Diencephalon (tissue), 1 donor: Measurements from ENCODE around the gene SHFL. TPM values are rescaled to one million over a fixed set of nuclear protein-coding genes. Genes with fewer than 3 reads are reported as not detected.

ENCODE experiments used
- small RNA-seq: library from RNA; depleted of rRNA; stranded (forward); fragments of <200 nt; gene quantifications from one replicate; pipeline ENCODE3, GENCODE V24; 2014
- total RNA-seq: library from RNA; depleted of rRNA; stranded (reverse); fragments of >200 nt; gene quantifications from one replicate; pipeline ENCODE4 v1.2.3, GENCODE V29; 2014

The SHFL gene
- total RNA-seq, result 7.8 TPM

DNA sequence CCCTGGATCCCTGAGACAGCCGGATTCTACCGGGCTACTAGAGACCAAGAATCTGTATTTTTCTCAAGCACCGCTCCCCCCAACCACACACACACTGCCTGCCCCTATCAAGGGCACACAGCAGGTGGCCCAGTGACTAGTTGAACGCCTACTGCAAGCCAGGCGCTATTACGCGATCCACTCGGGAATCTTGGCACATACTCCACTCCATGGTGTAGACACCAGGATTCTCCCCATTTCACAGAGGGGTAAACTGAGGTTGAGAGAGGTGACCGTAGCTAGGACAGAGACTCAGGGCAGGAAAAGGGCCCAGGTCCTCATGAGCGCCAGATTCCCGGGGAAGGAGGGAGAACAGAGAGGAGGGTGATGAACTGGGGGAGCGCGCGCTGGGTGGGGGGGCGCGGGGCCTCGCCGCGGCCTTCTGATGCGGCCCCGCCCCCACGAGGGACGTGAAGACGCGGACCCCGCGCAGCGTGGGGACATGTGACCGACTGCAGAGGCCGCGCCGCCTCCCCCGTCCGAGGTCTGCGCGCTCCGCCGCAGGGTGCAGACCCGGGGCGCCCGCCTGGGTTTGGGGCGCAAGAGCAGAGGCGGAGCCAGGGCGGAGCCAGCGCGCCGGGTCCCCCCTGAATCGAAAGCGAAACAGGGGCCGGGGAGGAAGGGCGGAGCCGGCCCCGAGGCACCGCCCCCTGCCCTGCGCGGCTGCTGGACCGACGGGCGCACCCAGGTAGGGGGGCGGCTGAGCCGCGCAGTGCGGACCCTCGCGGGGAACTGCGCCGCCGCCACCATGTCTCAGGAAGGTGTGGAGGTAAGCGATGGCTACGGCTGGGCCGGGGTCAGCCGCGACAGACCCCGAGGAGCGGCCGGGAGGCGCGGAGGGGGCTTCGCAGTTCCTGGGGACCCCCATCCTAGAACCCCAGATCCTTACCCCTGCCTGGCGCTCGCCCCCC, at the start of gene SHFL:
SHFL (plus strand) TSS at position 677 of the 950 bp plus-strand sequence; CDS start at position 788, 111 bp downstream.

GRCh38 chr19:10106100-10106936, 20.2 kb downstream of the SHFL start, which contains the start of gene PPAN:
PPAN (plus strand) TSS chr19:10106362; CDS start chr19:10106395, 33 bp downstream.

GRCh38 chr19:10111405-10111811, 25.3 kb downstream of the SHFL start, which contains the start of gene P2RY11:
P2RY11 (plus strand) TSS chr19:10111693; CDS start chr19:10111722, 29 bp downstream.

Small RNAs within 50 kb of the gene (small RNA-seq; reads per million reads assigned to genes)
- gene MIR5589 (not detected), gene SNORD105 (30.9 reads per million, percentile 95 among the genes with 10 or more reads in this experiment), gene SNORD105B (5,599 reads per million, percentile 100 among the genes with 10 or more reads in this experiment)

Other genes with a start within 250 kb of the SHFL start
- gene OLFM2, start 149.8 kb upstream of the SHFL start, total RNA-seq, result 106 TPM
- 1.2 TPM for gene COL5A3, start 75.8 kb upstream of the SHFL start, total RNA-seq
- gene RDH8, start 72.8 kb upstream of the SHFL start, total RNA-seq, result not detected
- 0.69 TPM for gene ANGPTL6, start 16.4 kb downstream of the SHFL start, total RNA-seq
- gene PPAN, start 20.0 kb downstream of the SHFL start, total RNA-seq, result 18.5 TPM
- gene P2RY11, start 25.4 kb downstream of the SHFL start, total RNA-seq, result 6.5 TPM
- 101 TPM for gene EIF3G, start 33.6 kb downstream of the SHFL start, total RNA-seq
- 35.1 TPM for gene DNMT1, start 108.6 kb downstream of the SHFL start, total RNA-seq
- gene S1PR2, start 145.0 kb downstream of the SHFL start, total RNA-seq, result 4.4 TPM
- gene MRPL4, start 165.9 kb downstream of the SHFL start, total RNA-seq, result 15.7 TPM
- gene ICAM1, start 184.8 kb downstream of the SHFL start, total RNA-seq, result 1.8 TPM
- 0.46 TPM for gene ICAM4, start 200.6 kb downstream of the SHFL start, total RNA-seq
- gene ICAM5, start 203.6 kb downstream of the SHFL start, total RNA-seq, result 2.5 TPM
- gene ZGLP1, start 223.5 kb downstream of the SHFL start, total RNA-seq, result 1.6 TPM
- gene FDX2, start 229.7 kb downstream of the SHFL start, total RNA-seq, result 21.0 TPM
- gene RAVER1, start 247.2 kb downstream of the SHFL start, total RNA-seq, result 4.8 TPM